COLO668 (cell line): ENCODE measurements around the gene PALD1.
"Not testable (repeated sequence)": the region's sequence is repeated elsewhere in the genome, so short reads cannot be mapped to it uniquely, and the experiment has no call there.

Experiments
- DNase-seq: peaks from one replicate; lab custom pipeline; 2025; ENCODE audit not compliant: unreplicated experiment; lab: John Stamatoyannopoulos, UW

PALD1 gene

GRCh38 chr10:70600512-70601395 is 122.2 kb downstream of the PALD1 start:
- no peak for DNase-seq

- DNase-seq, result no peak
Observed at GRCh38 chr10:70601746-70602145, 123.2 kb downstream of the PALD1 start.

GRCh38 chr10:70602665-70603448 is 124.3 kb downstream of the PALD1 start, which contains the start of gene PRF1:
TSS of gene PRF1 (minus strand) at chr10:70602741. CDS start at chr10:70600902, 1,839 bp downstream.
- no peak for DNase-seq

GRCh38 chr10:70603449-70603801 is 124.9 kb downstream of the PALD1 start:
- DNase-seq, result no peak

- DNase-seq, result no peak
Observed at GRCh38 chr10:70604106-70604505, 125.5 kb downstream of the PALD1 start.

GRCh38 chr10:70605161-70605560 is 126.6 kb downstream of the PALD1 start:
- no peak for DNase-seq

- DNase-seq, result no peak
Observed at GRCh38 chr10:70607936-70608335, 129.4 kb downstream of the PALD1 start.

GRCh38 chr10:70613941-70614340 is 135.4 kb downstream of the PALD1 start:
- DNase-seq, result no peak

- not testable (repeated sequence) for DNase-seq
Observed at GRCh38 chr10:70614364-70614763, 135.8 kb downstream of the PALD1 start.

GRCh38 chr10:70615211-70615610 is 136.6 kb downstream of the PALD1 start:
- no peak for DNase-seq

- no peak for DNase-seq
Observed at GRCh38 chr10:70615784-70616522, 137.4 kb downstream of the PALD1 start.

- no peak for DNase-seq
Observed at GRCh38 chr10:70616761-70617160, 138.2 kb downstream of the PALD1 start.
